GM18505 (cell line): Measurements from ENCODE around the gene BRF1.

Experiments
- ATAC-seq: cut with Tn5 transposase; IDR thresholded peaks from one replicate; pipeline ENCODE4 v1.9.1; 2021; ENCODE audit not compliant: unreplicated experiment
- POLR2A ChIP-seq: IDR thresholded peaks from 4 replicates; pipeline ENCODE4 v1.6.1; 2011; ENCODE audit warnings: borderline replicate concordance; ENCODE audit not compliant: insufficient read depth, insufficient read length; ENCODE audit errors: extremely low read depth

Gene BRF1

GRCh38 chr14:105260959-105261358 lies 39.8 kb downstream of the BRF1 start:
- no peak for TF ChIP-seq POLR2A
- ATAC-seq, result no peak

GRCh38 chr14:105258846-105259245 lies 42.0 kb downstream of the BRF1 start:
- TF ChIP-seq POLR2A, result no peak

GRCh38 chr14:105257464-105257863 lies 43.3 kb downstream of the BRF1 start:
- TF ChIP-seq POLR2A, result no peak
- ATAC-seq, result no peak

More at GRCh38 chr14:105258846-105259245, 42.0 kb downstream of the BRF1 start:
- no peak for ATAC-seq

- no peak for ATAC-seq
- no peak for TF ChIP-seq POLR2A
Observed at GRCh38 chr14:105256292-105256960, 44.4 kb downstream of the BRF1 start.

- no peak for ATAC-seq
- no peak for TF ChIP-seq POLR2A
Observed at GRCh38 chr14:105255021-105255507, 45.7 kb downstream of the BRF1 start.

- ATAC-seq, result no peak
- no peak for TF ChIP-seq POLR2A
Observed at GRCh38 chr14:105253329-105253682, 47.5 kb downstream of the BRF1 start.

- TF ChIP-seq POLR2A, result no peak
- no peak for ATAC-seq
Observed at GRCh38 chr14:105252552-105253328, 48.1 kb downstream of the BRF1 start.

GRCh38 chr14:105251920-105252319 lies 48.9 kb downstream of the BRF1 start:
- no peak for TF ChIP-seq POLR2A
- no peak for ATAC-seq

- TF ChIP-seq POLR2A, result no peak
- no peak for ATAC-seq
Observed at GRCh38 chr14:105250986-105251385, 49.8 kb downstream of the BRF1 start.

GRCh38 chr14:105250008-105250366 lies 50.8 kb downstream of the BRF1 start:
- no peak for TF ChIP-seq POLR2A
- ATAC-seq, result no peak

GRCh38 chr14:105249182-105250007 lies 51.4 kb downstream of the BRF1 start:
- no peak for ATAC-seq

GRCh38 chr14:105248368-105249181 lies 52.2 kb downstream of the BRF1 start, which contains the start of gene BTBD6:
Gene BTBD6 (plus strand): TSS chr14:105248533. CDS start chr14:105248712, 179 bp downstream.
- peak; percentile 54 for TF ChIP-seq POLR2A
- ATAC-seq, result peak; percentile 78

More at GRCh38 chr14:105249182-105250007, 51.4 kb downstream of the BRF1 start:
- no peak for TF ChIP-seq POLR2A
